ACC112 (cell line): ENCODE measurements around the gene NOMO2.
A peak's percentile ranks its signal among the peaks of the same experiment; 100 is the strongest.
"Not testable (repeated sequence)": the region's sequence is repeated elsewhere in the genome, so short reads cannot be mapped to it uniquely, and the experiment has no call there.

ENCODE experiments used
- H2AFZ ChIP-seq: fragments of 200-600 bp; sonication (generic); one replicate; pipeline ENCODE4 v1.6.0; 2017; ENCODE audit warnings: antibody characterized with exemption, low read length; ENCODE audit not compliant: unreplicated experiment
- H3K27ac ChIP-seq: fragments of 200-600 bp; sonication (generic); 2 replicates; pipeline ENCODE4 v1.5.1; 2014; ENCODE audit warnings: low read depth, mild to moderate bottlenecking, antibody characterized with exemption, low read length, moderate library complexity
- H3K27me3 ChIP-seq: fragments of 200-600 bp; sonication (generic); 2 replicates; pipeline ENCODE4 v1.6.1; 2014; ENCODE audit warnings: mild to moderate bottlenecking, antibody characterized with exemption, low read length, moderate library complexity, mixed read lengths; ENCODE audit not compliant: insufficient read depth
- H3K36me3 ChIP-seq: fragments of 200-600 bp; sonication (generic); 2 replicates; pipeline ENCODE4 v1.6.1; 2016; ENCODE audit warnings: mild to moderate bottlenecking, antibody characterized with exemption, low read length, moderate library complexity, mixed read lengths; ENCODE audit not compliant: insufficient read depth
- H3K4me1 ChIP-seq: fragments of 200-600 bp; sonication (generic); one replicate; pipeline ENCODE4 v1.6.1; 2016; ENCODE audit warnings: low read length, mixed read lengths; ENCODE audit not compliant: insufficient read depth, unreplicated experiment, control insufficient read depth
- H3K4me3 ChIP-seq: fragments of 200-600 bp; sonication (generic); 2 replicates; pipeline ENCODE4 v1.5.1; 2014; ENCODE audit warnings: mild to moderate bottlenecking, low read depth, low read length
- H3K79me2 ChIP-seq: fragments of 200-600 bp; sonication (generic); one replicate; pipeline ENCODE4 v1.6.0; 2016; ENCODE audit warnings: low read length; ENCODE audit not compliant: control insufficient read depth, unreplicated experiment, insufficient read depth

NOMO2 gene

DNA sequence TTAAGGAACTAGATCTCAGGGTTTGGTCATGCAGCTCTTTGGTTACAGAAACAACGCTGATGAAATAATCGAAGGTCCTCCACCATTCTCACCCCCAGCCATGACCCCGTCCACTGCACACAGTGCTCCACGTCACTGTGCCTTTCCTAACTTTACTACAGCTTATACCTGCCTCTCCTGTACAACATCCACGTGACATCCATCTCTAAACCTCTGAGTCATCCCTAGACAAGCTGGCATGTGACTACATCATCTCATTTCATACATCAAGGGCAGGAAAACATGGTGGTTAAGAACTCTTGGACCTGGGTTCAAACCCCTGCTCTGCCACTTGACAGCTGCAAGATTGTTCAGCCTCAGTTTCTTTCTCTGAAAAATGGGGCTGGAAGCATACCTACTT is 64.9 kb downstream of the NOMO2 start:
- H3K36me3 ChIP-seq, H3K79me2 ChIP-seq, H3K4me1 ChIP-seq, H3K27me3 ChIP-seq, H3K27ac ChIP-seq, H3K4me3 ChIP-seq, H2AFZ ChIP-seq: not testable (repeated sequence)

GRCh38 chr16:18492118-18492897 is 69.6 kb downstream of the NOMO2 start:
- H3K4me1 ChIP-seq = not testable (repeated sequence)

DNA sequence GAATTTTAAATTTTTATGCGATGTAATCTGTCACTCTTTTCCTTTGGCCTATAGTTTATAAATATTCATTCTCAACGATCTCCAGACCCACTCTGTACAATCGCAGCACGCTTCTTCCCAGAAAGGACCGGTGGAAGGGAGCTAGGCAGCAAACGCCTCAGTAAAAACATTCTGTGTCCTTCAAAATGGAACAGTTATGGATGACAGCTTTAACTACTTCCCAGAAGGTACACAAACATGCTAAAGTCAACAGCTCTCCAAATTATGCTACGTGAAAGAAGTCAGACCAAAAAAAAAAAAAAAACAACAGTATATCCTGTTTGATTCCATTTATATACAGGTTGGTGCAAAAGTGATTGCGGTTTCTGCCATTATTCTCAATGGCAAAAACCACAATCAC is 125.9 kb downstream of the NOMO2 start:
- H3K27ac ChIP-seq, H3K27me3 ChIP-seq, H3K4me1 ChIP-seq, H3K79me2 ChIP-seq, H3K36me3 ChIP-seq, H2AFZ ChIP-seq, H3K4me3 ChIP-seq: not testable (repeated sequence)

More at GRCh38 chr16:18492118-18492897, 69.6 kb downstream of the NOMO2 start:
- not testable (repeated sequence) for H3K79me2 ChIP-seq, H2AFZ ChIP-seq, H3K27ac ChIP-seq, H3K27me3 ChIP-seq, H3K36me3 ChIP-seq, H3K4me3 ChIP-seq

GRCh38 chr16:18415827-18416226 is 146.1 kb downstream of the NOMO2 start:
- H3K4me3 ChIP-seq, H3K36me3 ChIP-seq, H3K27ac ChIP-seq, H3K4me1 ChIP-seq, H3K27me3 ChIP-seq, H3K79me2 ChIP-seq, H2AFZ ChIP-seq: not testable (repeated sequence)

DNA sequence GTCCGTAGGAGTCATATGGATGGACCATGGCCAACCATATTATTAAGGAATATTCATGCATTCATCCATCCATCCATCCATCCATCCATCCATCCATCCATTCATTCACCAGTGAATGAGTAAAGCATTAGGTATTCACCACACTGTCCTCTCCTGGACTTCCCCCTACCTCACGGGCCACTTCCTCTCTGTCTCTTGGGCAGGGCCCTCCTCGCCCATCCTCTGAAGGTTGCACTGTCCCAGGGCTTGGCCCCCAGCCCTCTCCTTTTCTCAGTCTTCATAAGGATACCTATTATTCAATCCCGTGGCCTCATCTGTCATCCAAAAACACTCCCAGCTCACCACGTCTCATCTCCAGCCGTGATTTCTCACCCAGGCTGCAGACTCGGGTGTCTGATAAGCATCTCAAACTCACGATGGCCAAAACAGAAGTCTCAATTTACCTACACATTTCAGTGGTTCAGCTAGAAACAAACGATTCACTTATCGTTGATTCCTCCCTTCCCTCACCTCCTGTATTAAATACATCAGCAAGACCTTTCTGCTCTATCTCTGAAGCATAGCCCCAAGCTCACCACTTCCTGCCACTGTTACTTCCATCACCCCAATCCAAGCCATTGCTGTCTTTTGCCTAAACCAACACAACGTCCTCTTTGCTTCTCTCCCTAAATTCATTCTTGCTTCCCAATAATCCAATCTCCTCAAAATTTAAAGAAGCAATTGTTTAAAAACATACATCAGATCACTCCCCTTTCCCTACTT is 152.2 kb downstream of the NOMO2 start:
- not testable (repeated sequence) for H3K36me3 ChIP-seq, H3K79me2 ChIP-seq, H3K27ac ChIP-seq, H3K4me1 ChIP-seq, H3K27me3 ChIP-seq, H2AFZ ChIP-seq, H3K4me3 ChIP-seq

GRCh38 chr16:18401851-18402657 is 159.8 kb downstream of the NOMO2 start:
- not testable (repeated sequence) for H3K4me3 ChIP-seq, H3K79me2 ChIP-seq, H3K36me3 ChIP-seq, H2AFZ ChIP-seq, H3K27me3 ChIP-seq, H3K4me1 ChIP-seq, H3K27ac ChIP-seq

DNA sequence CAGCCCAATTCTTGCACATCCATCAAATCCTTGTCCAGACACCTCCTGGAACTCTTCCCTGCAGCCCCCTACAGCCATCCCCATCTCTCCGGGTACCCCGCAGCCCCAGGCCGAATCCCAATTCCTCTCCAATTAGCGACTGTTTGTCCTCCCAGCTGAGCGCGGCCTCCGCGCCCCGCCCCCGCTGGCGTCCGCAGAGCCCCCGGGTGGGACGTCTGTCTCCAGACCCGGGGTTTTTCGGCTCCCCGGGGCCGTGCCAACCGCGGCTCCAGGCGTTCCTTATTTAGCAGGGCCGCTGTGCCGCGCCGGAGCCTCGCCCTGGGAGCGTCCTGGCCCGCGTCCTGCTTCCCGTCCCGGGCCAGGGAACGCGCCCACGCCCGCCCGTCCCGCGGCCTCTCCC is 160.7 kb downstream of the NOMO2 start:
- H3K27me3 ChIP-seq, H3K4me1 ChIP-seq, H3K27ac ChIP-seq, H3K36me3 ChIP-seq, H3K79me2 ChIP-seq, H2AFZ ChIP-seq: not testable (repeated sequence)
- 0 out of 2 replicates have a peak overlapping the region, but pooled peaks have one; percentile 57 for H3K4me3 ChIP-seq

DNA sequence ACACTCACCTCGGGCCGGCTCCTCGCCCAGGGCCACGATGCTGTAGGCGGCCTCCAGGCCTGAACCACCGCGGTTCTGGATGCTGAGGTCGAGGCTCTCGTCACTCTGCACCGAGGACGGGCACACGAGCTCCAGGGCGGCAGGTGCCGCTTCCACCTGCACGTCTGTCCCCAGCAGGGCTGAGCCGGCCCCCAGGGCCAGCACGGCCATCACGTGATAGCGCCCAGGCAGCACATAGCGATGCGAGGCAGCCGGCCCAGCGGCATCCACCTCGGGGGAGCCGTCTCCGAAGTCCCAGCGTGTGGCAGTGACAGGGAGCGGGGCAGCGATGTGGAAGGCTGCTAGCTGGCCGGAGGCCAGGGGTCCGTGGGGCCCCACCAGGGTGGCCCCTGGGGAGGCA is 167.5 kb downstream of the NOMO2 start:
- not testable (repeated sequence) for H3K27me3 ChIP-seq, H3K79me2 ChIP-seq, H3K36me3 ChIP-seq, H3K4me1 ChIP-seq, H3K4me3 ChIP-seq, H2AFZ ChIP-seq, H3K27ac ChIP-seq

DNA sequence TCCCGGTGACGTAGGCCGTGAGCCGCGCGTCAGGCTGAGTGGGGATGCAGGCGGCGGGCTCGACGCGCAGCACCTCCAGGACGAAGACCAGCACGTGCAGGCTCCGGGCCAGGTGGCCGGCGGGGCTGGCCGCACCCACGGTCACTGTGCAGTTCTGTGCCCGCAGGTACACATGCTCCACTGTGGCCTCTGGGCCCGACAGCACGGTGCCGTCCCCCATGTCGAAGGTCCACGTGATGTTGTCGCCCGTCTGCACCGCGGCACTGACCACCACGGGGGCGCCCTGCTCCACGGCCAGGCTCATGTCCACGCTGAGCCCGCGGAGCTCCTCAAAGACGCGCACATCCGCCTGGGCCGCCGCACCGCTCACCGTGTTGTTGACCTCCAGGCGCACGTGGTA is 174.1 kb downstream of the NOMO2 start:
- H2AFZ ChIP-seq, H3K36me3 ChIP-seq, H3K4me1 ChIP-seq, H3K27ac ChIP-seq, H3K79me2 ChIP-seq, H3K4me3 ChIP-seq, H3K27me3 ChIP-seq: not testable (repeated sequence)

DNA sequence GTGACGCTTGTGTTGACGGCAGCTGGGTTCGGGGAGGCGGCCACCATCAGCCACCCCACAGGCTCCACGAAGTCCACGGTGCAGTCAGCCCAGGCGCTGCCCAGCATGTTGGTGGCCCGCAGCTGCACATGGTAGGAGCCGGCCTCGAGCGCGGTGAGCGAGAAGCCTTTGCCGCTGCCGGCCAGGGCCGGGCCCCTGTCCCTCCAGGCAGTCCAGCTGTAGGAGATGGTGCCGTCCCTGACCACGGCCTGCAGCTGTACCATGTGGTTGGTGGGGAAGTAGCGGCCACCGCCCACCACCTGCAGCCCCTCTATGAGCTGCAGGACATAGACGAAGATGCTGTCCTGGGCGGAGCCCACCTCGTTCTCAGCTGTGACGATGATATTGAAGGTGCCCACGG is 175.4 kb downstream of the NOMO2 start:
- H3K36me3 ChIP-seq, H3K27me3 ChIP-seq, H2AFZ ChIP-seq, H3K4me1 ChIP-seq, H3K27ac ChIP-seq, H3K4me3 ChIP-seq, H3K79me2 ChIP-seq: not testable (repeated sequence)
